Dermis lymphatic vessel endothelial cell (primary cell): ENCODE measurements around the gene EXPH5. TPM values are rescaled to one million over a fixed set of nuclear protein-coding genes. Genes with fewer than 3 reads are reported as not detected.

Experiments
- total RNA-seq: library from RNA; depleted of rRNA; stranded (reverse); fragments of >200 nt; gene quantifications from 2 replicates; pipeline ENCODE4 v1.2.1, GENCODE V29; 2014

EXPH5 gene
- under 0.01 TPM in 2 replicates for total RNA-seq

DNA sequence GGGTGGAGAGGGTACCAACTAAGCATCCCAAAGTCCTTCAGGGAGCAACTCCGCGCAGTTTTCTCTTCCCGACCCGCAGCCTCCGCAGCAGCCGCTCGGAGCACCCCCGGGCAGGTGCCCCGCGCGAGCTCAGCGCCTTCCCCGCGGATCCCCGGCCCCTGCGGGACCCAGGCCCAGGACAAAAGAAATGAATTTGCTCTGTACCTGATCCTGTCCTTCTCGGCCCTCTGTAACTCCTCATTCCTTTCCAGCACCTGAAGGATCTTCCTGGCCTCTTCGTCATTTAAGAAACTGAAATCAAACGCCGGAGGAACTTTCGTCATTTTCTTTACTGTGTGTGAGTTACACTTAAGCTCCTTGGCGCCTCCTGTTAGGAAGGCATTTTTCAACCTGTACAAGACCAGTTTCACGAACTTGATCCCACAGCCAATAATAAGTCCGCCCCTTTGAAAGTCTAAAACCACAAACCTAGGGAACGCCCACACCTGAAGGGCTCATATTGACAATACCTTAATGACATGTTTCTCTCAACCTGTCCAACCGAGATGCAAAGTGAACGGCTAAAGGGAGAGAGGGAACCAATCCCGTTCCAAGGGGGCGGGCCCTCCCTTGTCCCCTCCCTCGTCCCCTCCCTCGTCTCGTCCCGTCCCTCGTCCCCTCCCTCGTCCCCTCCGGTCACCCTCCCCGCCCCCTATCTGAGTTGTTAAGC is at the start of gene EXPH5:
Gene EXPH5 (minus strand): TSS at position 555 of the 709 bp plus-strand sequence. CDS start 232 bp downstream, at position 323.

DNA sequence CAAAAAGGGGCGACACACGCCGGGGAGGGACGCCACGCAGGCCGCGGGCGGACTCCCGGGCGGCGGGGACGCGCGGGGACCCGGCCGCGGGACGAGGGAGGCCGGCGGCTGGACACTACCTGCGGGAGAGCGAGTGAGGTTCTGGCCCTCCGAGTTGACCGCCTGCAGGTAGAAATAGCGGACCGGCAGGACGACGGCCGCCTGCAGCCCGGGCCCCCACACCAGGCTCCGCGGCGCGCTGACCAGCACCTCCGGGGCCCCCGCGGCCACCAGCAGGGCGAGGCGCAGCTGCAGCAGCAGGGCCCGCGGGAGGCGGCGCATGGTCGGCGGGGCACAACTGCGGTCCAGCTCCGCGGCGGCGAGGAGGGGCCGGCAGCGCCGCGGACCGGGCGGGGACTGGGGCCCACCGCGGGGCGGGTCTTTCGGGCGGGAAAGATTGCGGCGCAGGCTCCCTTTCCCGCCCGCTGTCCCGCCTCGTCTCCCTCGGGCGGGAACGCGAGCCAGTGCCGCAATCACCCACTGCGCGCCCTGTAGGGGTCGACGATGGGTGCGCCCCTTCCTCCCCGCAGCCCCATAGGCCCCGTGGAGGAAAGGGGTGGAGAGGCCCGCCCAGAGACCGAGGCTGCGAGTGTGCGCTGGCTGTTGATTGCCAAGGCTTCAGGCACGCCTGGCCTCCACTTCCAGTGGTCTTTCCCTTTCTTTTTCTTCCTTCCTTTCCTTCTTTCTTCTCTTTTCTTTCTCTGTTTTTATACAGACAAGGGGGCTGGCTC is 95.3 kb downstream of the EXPH5 start, which contains the start of gene POGLUT3:
Gene POGLUT3 (minus strand): TSS at position 339 of the 770 bp plus-strand sequence. CDS start 18 bp downstream, at position 321.

GRCh38 chr11:108467091-108467823 is 126.3 kb downstream of the EXPH5 start, which contains the start of gene C11orf65:
TSS of gene C11orf65 (minus strand) at chr11:108467529. CDS start at chr11:108461559, 5,970 bp downstream.

Other genes with a start within 250 kb of the EXPH5 start
- gene C11orf65, start 126.2 kb downstream of the EXPH5 start, total RNA-seq = under 0.01 and 0.34 TPM in 2 replicates
- 5.6 and 10.3 TPM in 2 replicates for gene POGLUT3, start 95.4 kb downstream of the EXPH5 start, total RNA-seq
- gene DDX10, start 71.3 kb upstream of the EXPH5 start, total RNA-seq = 59.8 and 64.6 TPM in 2 replicates